GM19025 (cell line): ENCODE measurements around the gene MED27.
"Not testable (repeated sequence)": the region's sequence is repeated elsewhere in the genome, so short reads cannot be mapped to it uniquely, and the experiment has no call there.

Experiments used
- ATAC-seq: cut with Tn5 transposase; IDR thresholded peaks from one replicate; pipeline ENCODE4 v1.9.1; 2021; ENCODE audit warnings: mild to moderate bottlenecking, low read depth, moderate library complexity; ENCODE audit not compliant: unreplicated experiment

The MED27 gene

GRCh38 chr9:131937451-131937850 is 142.2 kb downstream of the MED27 start:
- ATAC-seq = no peak

DNA sequence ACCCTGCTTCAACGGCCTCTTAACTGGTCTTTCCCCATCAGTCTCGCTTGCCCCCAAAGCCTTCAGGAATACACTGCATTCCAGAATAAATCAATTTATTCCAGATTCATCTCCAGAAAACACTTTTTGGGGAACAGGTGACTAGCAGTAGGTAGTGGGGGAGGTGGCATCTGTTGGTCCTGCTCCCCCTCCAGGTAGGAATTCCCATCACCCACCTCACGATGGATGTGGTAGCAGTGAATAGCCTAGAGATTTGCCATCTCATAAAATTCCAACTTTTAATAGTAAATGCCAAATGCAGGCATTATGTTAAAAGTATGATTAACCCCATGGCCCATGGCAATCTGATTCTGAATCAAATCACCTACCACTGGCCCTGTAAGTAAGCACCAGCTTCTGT is 142.7 kb downstream of the MED27 start:
- no peak for ATAC-seq

- ATAC-seq = no peak
Measured at GRCh38 chr9:131934673-131935072, 145.0 kb downstream of the MED27 start.

GRCh38 chr9:131927091-131927490 is 152.6 kb downstream of the MED27 start:
- no peak for ATAC-seq

- no peak for ATAC-seq
Measured at GRCh38 chr9:131926360-131926922, 153.2 kb downstream of the MED27 start.

- ATAC-seq = no peak
Measured at GRCh38 chr9:131925677-131926177, 153.9 kb downstream of the MED27 start.

DNA sequence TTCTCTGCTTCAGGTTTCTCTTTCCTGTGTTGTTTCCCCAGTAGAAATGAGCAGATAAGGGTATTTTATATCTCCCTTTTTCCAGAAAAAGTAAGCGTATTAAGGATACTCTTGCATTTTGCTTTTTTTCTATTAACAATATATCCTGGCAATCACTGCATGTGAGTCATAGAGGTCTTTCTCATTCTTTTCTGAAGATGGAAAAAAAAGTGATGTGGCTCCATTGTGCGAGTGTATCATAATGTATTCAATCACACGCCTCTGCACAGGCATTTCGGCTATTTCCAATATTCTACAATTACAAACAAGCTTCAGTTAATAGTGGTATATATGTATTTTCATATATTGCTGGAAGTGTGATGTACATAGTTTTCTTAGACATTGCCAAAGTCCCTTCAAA is 155.9 kb downstream of the MED27 start:
- no peak for ATAC-seq

DNA sequence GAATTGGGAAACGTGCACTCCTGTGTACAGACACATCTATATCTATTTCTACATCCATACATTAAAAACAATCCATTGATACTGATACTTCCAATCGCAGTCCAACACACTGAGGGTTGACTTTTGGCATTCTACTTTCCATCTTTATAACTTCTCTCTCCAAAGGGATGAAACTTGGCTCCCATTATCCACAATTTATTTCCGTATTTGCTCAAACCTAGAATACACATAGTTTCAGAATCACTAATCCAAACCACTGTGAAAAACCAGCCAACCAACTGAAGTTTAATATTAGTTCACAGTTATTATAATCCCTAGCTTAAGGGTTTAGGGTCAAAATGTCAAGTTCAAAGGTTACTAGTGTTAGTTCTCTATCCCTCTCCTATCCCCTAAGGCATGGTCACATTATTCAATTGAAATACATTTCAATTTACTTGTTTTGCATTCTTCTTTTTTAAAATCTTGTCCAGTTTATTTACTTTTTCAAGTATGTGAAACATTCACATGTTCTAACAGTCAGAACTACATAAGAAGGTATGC is 156.5 kb downstream of the MED27 start:
- ATAC-seq = no peak

DNA sequence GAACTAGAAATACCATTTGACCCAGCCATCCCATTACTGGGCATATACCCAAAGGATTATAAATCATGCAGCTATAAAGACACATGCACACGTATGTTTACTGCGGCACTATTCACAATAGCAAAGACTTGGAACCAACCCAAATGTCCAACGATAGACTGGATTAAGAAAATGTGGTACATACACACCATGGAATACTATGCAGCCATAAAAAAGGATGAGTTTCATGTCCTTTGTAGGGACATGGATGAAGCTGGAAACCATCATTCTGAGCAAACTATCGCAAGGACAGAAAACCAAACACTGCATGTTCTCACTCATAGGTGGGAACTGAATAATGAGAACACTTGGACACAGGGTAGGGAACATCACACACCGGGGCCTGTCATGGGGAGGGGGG is 158.0 kb downstream of the MED27 start:
- ATAC-seq = not testable (repeated sequence)

DNA sequence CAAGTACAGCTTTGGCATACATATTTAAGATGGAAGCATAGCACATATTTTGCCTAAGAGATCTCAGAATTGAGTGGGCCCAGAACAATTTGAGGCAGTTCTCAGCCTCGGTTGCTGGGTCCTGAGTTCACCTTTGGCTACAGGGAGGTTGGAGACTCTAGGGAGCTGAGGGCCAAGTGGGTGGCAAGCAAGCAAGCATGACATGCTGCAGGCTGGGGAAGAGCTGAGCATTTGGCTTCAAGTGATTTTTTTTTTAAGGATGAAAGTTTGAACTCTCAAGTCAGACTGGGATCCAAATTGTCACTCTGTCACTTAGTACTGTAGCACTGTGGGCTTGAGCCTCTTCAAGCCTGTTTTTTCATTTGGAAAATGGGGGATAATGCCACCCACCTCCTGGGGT is 160.5 kb downstream of the MED27 start:
- ATAC-seq = no peak

GRCh38 chr9:131918481-131918880 is 161.2 kb downstream of the MED27 start:
- no peak for ATAC-seq

DNA sequence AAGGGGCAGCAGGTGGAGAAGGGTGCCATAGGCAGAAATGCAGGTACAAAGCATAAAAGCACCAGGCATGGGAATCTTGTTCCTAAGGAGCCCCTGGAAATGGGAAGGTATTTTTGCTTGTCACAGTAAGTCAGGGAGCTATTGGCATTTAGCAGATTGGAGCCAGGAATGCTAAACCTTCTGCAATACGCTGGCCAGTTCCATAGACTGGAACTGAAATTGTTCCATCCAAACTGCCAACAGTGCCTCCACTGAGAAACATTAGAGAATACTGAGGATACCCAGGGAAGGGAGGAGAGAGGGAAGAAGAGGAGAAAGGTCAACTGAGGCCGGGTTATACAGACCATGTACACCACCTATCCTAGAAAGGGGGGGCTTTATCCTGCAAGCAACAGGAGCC is 162.7 kb downstream of the MED27 start:
- no peak for ATAC-seq

GRCh38 chr9:131915181-131915580 is 164.5 kb downstream of the MED27 start:
- ATAC-seq = no peak

GRCh38 chr9:131912671-131913070 is 167.0 kb downstream of the MED27 start:
- ATAC-seq = no peak

GRCh38 chr9:131912069-131912468 is 167.6 kb downstream of the MED27 start:
- ATAC-seq = no peak

DNA sequence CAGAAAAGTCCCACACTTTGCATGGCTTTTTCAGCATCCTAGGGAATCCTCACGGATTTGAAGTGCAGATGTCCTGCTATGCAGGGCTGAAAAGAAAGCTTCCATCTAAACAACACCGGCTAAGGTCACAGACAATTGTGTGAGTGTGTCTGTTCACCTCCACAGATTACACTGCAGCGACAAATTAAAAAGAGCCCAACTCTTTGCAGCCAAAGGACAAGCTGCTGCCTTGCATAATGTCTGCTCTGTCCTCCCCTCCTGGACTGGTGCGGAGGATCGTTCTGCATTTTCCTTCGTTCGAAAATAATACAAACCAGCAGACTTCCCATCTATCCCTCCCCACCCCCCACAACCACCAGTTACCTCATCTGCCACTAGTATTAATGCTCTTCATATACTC is 169.1 kb downstream of the MED27 start:
- ATAC-seq = no peak

DNA sequence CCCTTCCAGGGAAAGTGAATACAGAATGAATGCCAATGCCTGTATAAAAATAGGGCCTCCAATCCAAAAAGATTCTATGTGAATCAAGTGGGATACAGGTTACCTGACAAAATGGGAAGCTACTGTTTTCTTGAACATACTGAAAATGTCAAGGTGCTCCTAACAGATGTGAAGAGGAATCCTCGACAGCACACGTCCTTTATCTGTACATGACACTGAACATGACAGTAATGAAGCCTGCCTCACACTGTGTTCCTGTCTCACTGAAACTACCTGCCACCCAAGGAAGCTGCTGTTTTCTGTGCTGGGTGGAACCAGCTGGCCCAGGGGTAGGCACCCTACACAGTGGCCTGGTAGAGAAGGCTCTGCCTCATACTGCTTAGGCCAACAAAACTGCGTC is 174.5 kb downstream of the MED27 start:
- no peak for ATAC-seq

- no peak for ATAC-seq
Measured at GRCh38 chr9:131899296-131900228, 180.1 kb downstream of the MED27 start.

- ATAC-seq = no peak
Measured at GRCh38 chr9:131892902-131893500, 186.7 kb downstream of the MED27 start.

DNA sequence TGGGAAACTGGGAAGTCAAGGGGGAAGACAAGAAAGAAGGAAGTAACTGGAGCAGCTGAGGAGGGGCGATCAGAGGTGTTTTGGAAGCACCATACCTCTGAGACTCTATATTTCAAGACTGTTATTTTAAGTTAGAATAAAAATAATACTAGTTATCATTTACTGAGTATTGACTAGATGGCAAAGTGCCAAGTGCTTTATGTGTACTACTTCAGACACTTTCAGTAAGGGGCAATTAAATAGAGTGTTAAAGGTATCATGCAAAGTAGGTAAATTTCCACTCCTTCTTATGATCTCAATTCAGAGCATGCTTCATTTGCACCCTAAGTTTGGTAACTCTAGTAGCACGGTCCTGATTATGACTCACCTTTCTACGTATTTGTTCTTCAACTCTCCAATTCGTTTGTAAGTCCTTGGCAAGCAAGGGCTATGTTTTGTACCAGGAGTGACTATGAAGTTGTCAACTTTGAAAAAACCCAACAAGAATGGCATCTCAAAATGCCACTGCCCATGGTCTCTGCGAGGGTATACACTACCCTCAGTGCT is 187.4 kb downstream of the MED27 start:
- ATAC-seq = no peak

- ATAC-seq = no peak
Measured at GRCh38 chr9:131891598-131891997, 188.1 kb downstream of the MED27 start.
